GM19193 (cell line): ENCODE data around the gene COQ2.

Source experiments
- POLR2A ChIP-seq: IDR thresholded peaks from 4 replicates; pipeline ENCODE4 v1.6.1; 2011; ENCODE audit not compliant: insufficient read depth, insufficient read length; ENCODE audit errors: extremely low read depth

Gene COQ2

GRCh38 chr4:83259586-83259985, 25.0 kb downstream of the COQ2 start:
- TF ChIP-seq POLR2A: no peak

GRCh38 chr4:83258461-83258860, 26.1 kb downstream of the COQ2 start:
- no peak for TF ChIP-seq POLR2A

DNA sequence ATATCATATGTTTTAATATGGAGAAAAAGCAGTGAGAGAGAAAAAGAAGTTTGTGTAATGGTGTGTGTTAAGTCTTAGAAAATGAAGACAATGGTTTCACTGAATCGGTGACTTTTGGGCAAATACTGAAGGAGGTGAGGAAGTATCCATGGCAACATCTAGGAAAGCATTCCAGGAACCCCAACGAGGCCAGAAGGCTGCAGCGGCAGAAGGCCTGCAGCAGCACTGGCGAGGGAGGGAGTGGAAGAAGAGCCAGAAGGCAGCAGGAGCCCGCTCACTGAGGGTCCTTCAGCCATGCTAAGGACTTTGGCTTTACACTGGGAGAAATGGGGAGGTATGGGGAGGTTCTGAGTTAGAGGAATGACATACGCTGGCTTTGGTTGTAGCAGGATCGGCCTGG, 26.8 kb downstream of the COQ2 start:
- no peak for TF ChIP-seq POLR2A

GRCh38 chr4:83255584-83255983, 29.0 kb downstream of the COQ2 start:
- no peak for TF ChIP-seq POLR2A

GRCh38 chr4:83252782-83253405, 31.7 kb downstream of the COQ2 start:
- TF ChIP-seq POLR2A: no peak

DNA sequence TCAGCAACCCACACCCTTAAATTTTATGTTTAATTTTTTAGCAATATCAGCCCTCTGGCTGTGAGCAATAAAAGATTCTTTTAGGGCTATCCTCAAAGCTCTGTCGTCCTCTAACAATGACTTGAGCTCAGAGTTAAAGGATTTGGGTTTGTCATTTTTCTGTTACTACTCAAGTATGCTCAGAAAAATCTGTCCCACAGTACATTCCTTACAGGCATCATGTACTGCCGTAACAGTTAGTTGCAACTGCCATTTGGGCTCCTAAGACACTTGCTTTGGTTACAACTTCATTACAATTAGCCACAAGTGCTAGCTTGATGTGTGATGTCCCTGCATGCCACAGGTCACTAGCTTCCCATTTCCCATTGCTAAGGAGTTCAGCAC, 33.2 kb downstream of the COQ2 start:
- no peak for TF ChIP-seq POLR2A

GRCh38 chr4:83250687-83251446, 33.7 kb downstream of the COQ2 start:
- TF ChIP-seq POLR2A: no peak

DNA sequence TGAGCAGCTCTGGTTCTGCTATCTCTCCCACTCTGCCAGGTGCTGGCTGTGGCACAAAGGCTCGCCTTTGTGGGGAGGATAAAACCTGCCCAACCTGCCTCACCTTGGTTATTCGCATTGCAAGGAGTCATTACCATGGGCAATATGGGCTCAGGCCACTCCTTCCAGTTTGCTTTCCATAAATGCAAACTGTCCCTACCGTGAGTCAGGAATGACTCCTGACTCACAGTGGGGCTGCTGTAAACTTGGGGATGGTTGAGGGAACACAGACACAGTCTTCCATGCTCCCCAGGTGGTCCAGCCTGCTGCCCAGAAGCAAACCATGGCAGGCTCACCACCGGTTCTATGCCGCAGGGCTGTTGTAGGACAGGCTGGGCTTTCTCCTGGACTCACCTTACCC, 36.1 kb downstream of the COQ2 start:
- TF ChIP-seq POLR2A: no peak

GRCh38 chr4:83247415-83248357, 36.9 kb downstream of the COQ2 start:
- TF ChIP-seq POLR2A: no peak

DNA sequence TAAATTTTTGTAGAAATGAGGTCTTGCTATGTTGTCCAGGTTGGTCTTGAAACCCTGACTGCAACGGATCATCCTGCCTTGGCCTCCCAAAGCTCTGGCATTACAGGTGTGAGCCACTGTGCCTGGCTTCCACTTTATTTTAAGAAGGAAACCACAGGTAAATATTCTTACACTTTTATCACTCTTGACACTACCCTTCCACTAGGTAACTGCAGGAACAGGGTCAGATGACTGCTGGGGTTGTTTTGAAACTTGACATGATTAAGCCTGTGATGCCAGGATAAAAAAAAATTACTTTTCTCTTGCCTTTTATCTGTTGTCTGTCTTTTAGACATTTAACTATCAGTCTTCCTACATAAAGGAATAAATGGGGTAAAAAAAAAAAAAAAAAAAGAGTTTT, 43.5 kb downstream of the COQ2 start:
- TF ChIP-seq POLR2A: no peak

- no peak for TF ChIP-seq POLR2A
Observed at GRCh38 chr4:83240379-83240875, 44.2 kb downstream of the COQ2 start.

DNA sequence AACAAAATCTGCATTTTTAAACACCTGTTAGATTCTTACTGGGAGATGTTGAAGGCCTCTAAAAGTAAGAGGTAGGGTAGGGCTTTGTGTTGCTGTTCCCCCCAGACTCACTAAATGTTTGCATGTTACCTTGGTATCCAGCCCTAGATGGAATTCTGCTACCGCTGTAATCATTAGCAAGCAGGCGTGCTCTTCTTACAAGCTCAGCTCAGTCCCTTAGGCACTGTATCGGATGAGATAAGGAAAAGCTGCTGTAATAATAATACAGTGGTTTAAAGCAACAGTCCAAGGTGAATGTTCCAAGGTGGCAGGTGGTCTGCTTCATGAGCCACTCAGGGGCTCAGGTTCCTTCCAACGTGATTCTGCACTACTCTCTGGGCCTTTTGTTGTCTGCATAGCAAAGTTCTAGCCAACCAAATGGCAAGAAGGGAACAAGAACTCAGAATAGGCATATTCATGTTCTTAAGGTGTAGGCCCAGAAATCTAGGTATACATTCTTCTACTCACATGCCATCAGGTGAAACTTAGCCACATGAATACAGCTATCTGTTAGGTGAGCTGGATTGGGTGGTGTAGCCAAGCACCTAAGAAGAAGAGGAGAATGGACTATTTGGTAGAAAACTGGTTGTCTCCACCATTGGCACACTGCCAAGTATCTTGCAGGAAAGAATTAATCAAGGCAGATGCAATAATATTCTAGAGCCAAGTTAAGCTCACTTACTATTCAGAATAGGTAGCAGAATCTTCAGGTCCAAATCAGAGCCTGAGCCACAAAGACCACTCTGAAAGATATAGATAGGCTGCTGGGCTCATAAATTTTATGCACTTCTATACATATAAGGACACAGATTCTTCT, 46.0 kb downstream of the COQ2 start:
- no peak for TF ChIP-seq POLR2A

- no peak for TF ChIP-seq POLR2A
Observed at GRCh38 chr4:83237591-83237990, 47.0 kb downstream of the COQ2 start.

DNA sequence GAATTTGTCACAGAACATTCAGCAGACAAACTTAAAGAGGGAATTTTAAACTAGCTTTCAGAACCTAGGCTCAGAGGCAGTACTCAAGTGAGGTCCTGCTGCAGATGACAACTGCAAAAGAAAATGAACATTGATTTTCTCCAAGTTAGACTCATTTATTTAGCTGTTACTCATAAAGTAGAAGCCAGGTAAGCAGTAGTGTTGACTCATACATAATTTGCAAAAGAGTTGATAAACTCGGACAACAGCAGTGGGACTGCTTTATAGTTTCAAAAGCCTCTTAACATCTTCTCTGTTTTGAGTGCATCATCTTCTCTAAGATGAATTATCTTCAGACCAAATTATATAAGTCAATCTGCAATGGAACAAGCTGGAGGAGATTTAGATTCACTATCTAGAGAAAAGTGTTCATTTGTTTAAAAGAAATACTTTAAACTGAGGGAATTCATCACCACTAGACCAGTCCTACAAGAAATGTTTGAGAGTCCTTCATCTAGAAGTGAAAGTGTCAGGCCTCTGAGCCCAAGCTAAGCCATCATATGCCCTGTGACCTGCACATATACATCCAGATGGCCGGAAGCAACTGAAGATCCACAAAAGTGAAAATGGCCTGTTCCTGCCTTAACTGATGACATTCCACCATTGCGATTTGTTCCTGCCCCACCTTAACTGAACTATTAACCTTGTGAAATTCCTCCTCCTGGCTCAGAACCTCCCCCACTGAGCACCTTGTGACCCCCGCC, 49.5 kb downstream of the COQ2 start:
- no peak for TF ChIP-seq POLR2A
